A549 (cell line): Measurements from ENCODE around the gene GPR137B. TPM values are rescaled to one million over a fixed set of nuclear protein-coding genes. Genes with fewer than 3 reads are reported as not detected.

Experiments
- ATAC-seq, 2 experiments: fragments of 200-7000 bp in 1 of 2; fragments of >200 bp in 1 of 2; cut with Nextera tagmentation in 1 of 2; cut with Tn5 transposase in 1 of 2; 3 replicates each; pipeline versions ENCODE4 v1.8.0 to v1.9.1; 2018 to 2020; ENCODE audit warnings: mild to moderate bottlenecking in 1 of 2, moderate library complexity in 1 of 2
- CTCF ChIA-PET: fragments of 300-600 bp; sonication (Branson Sonifier 250); formaldehyde crosslinking; extraction: SDS; loops from one replicate; lab custom pipeline; 2021; ENCODE audit warnings: antibody characterized with exemption, inconsistent platforms; lab: Yijun Ruan, JAX
- POLR2A ChIA-PET: fragments of 350-600 bp; formaldehyde crosslinking; extraction: SDS; loops from one replicate; lab custom pipeline; 2021; ENCODE audit warnings: antibody characterized with exemption, inconsistent platforms; lab: Yijun Ruan, JAX
- DNase-seq, 2 experiments: peaks; one replicate each; pipeline versions ENCODE4 v3.0.0 to v3.0.0-alpha.2; 2011 to 2016; ENCODE audit warnings: low read depth in 1 of 2, low spot score in 1 of 2
- FAIRE-seq: peaks from 2 replicates; lab custom pipeline; 2011; peaks lifted over from hg19 to GRCh38; lab: Jason Lieb, UNC
- H3K27ac ChIP-seq, 2 experiments: fragments of >200 bp; sonication (Bioruptor Twin); formaldehyde crosslinking; 3 replicates each; pipeline ENCODE4 v1.5.1; 2016 to 2017
- H3K4me1 ChIP-seq: fragments of >200 bp; sonication (Bioruptor Twin); formaldehyde crosslinking; 3 replicates; pipeline ENCODE4 v1.6.1; 2016
- H3K4me2 ChIP-seq: fragments of >200 bp; sonication (Bioruptor Twin); formaldehyde crosslinking; 3 replicates; pipeline ENCODE4 v1.6.1; 2016
- H3K4me3 ChIP-seq: fragments of >200 bp; sonication (Bioruptor Twin); formaldehyde crosslinking; 3 replicates; pipeline ENCODE4 v1.5.1; 2016
- H3K9me3 ChIP-seq: fragments of >200 bp; sonication (Bioruptor Twin); formaldehyde crosslinking; 3 replicates; pipeline ENCODE4 v1.6.1; 2016
- BCL3 ChIP-seq: fragments of >200 bp; sonication (Bioruptor Twin); formaldehyde crosslinking; IDR thresholded peaks from 3 replicates; pipeline ENCODE4 v1.6.1; 2016
- BHLHE40 ChIP-seq: IDR thresholded peaks from 2 replicates; pipeline ENCODE4 v1.6.1; 2012; ENCODE audit warnings: low read depth, low read length, inconsistent platforms
- CHD2 ChIP-seq: fragments of 150-350 bp; IDR thresholded peaks from 2 replicates; pipeline ENCODE4 v1.6.1; 2014; ENCODE audit warnings: low read length; ENCODE audit not compliant: partially characterized antibody
- CHD4 ChIP-seq: fragments of 200-600 bp; sonication (generic); IDR thresholded peaks from 2 replicates; pipeline ENCODE4 v1.6.1; 2016; ENCODE audit warnings: antibody characterized with exemption, mild to moderate bottlenecking, borderline replicate concordance
- EHF ChIP-seq: fragments of 250-450 bp; sonication (Bioruptor Pico); IDR thresholded peaks from 2 replicates; pipeline ENCODE4 v1.5.0; 2020; ENCODE audit warnings: mild to moderate bottlenecking
- ELK1 ChIP-seq: fragments of 150-350 bp; IDR thresholded peaks from 2 replicates; pipeline ENCODE4 v1.6.1; 2014; ENCODE audit warnings: low read depth, mild to moderate bottlenecking, low read length
- ESRRA ChIP-seq: fragments of 150-350 bp; IDR thresholded peaks from 2 replicates; pipeline ENCODE4 v1.6.1; 2014; ENCODE audit warnings: mild to moderate bottlenecking, low read length, borderline replicate concordance
- FOSB ChIP-seq: fragments of 250-450 bp; sonication (Bioruptor Pico); IDR thresholded peaks from 2 replicates; pipeline ENCODE4 v1.5.0; 2020; ENCODE audit warnings: mild to moderate bottlenecking, moderate library complexity
- HEYL ChIP-seq: fragments of 250-450 bp; sonication (Bioruptor Pico); IDR thresholded peaks from 2 replicates; pipeline ENCODE4 v1.8.0; 2021; ENCODE audit warnings: mild to moderate bottlenecking, moderate library complexity
- JUNB ChIP-seq: fragments of >200 bp; sonication (Bioruptor Twin); formaldehyde crosslinking; IDR thresholded peaks from 2 replicates; pipeline ENCODE4 v1.6.1; 2016
- POLR2AphosphoS2 ChIP-seq: conservative IDR thresholded peaks from 2 replicates; pipeline ENCODE4 v1.6.1; 2012; ENCODE audit warnings: low read length, improper control_type of control experiment, inconsistent platforms
- RAD21 ChIP-seq, 2 experiments: fragments of >200 bp in 1 of 2; sonication (Bioruptor Twin) in 1 of 2; formaldehyde crosslinking in 1 of 2; IDR thresholded peaks in 1 of 2; conservative IDR thresholded peaks in 1 of 2; 2 replicates in 1 of 2; 3 replicates in 1 of 2; pipeline ENCODE4 v1.6.1; 2012 to 2018; ENCODE audit warnings: inconsistent platforms in 1 of 2
- RARB ChIP-seq: fragments of 250-450 bp; sonication (Bioruptor Pico); IDR thresholded peaks from 2 replicates; pipeline ENCODE4 v1.8.0; 2021; ENCODE audit warnings: mild to moderate bottlenecking, moderate library complexity
- RFX5 ChIP-seq: fragments of 450-650 bp; IDR thresholded peaks from 2 replicates; pipeline ENCODE4 v1.7.1; 2014; ENCODE audit warnings: antibody characterized with exemption, mild to moderate bottlenecking, moderate library complexity
- SMC3 ChIP-seq: fragments of >200 bp; sonication (Bioruptor Twin); formaldehyde crosslinking; IDR thresholded peaks from 3 replicates; pipeline ENCODE4 v1.6.1; 2018; ENCODE audit warnings: inconsistent platforms
- SREBF2 ChIP-seq: fragments of 450-650 bp; IDR thresholded peaks from 2 replicates; pipeline ENCODE4 v1.6.1; 2014; ENCODE audit warnings: mild to moderate bottlenecking, moderate library complexity
- TP53 ChIP-seq: fragments of 250-450 bp; sonication (Bioruptor Pico); IDR thresholded peaks from 2 replicates; pipeline ENCODE4 v1.5.0; 2021; ENCODE audit warnings: mild to moderate bottlenecking, moderate library complexity
- ZFP36 ChIP-seq: fragments of 450-650 bp; IDR thresholded peaks from 2 replicates; pipeline ENCODE4 v1.6.1; 2014; ENCODE audit warnings: borderline replicate concordance; ENCODE audit not compliant: partially characterized antibody
- WGBS: methylation state at CpG from one replicate; pipeline ENCODE4 v1.1.6; 2017; ENCODE audit errors: missing lambda C conversion rate; 5-methylcytosine and 5-hydroxymethylcytosine counted together
- polyA plus RNA-seq, 4 experiments: library from polyadenylated mRNA; depleted of rRNA in 3 of 4; stranded (reverse); fragments of >200 nt; fragmentation: RNase III in 1 of 4; extraction: RNeasy Plus Mini Kit Qiagen cat#74134 plus additional on column Dnase treatment in 1 of 4; gene quantifications; 2 replicates in 3 of 4; 3 replicates in 1 of 4; pipeline ENCODE4 v1.2.3, GENCODE V29; 2011 to 2017
- TF ChIP-seq, protein P1 (sequence below): fragments of >200 bp; sonication (Bioruptor Twin); formaldehyde crosslinking; IDR thresholded peaks from 3 replicates; pipeline ENCODE4 v1.5.1; 2016
- TF ChIP-seq, protein P2 (sequence below): IDR thresholded peaks from 2 replicates; pipeline ENCODE4 v1.6.1; 2012; ENCODE audit warnings: low read depth, borderline replicate concordance

The GPR137B gene
- polyA plus RNA-seq, 2 of the 4 experiments (the other 2 are of a cell fraction), result 5.8 to 9.2 TPM

DNA sequence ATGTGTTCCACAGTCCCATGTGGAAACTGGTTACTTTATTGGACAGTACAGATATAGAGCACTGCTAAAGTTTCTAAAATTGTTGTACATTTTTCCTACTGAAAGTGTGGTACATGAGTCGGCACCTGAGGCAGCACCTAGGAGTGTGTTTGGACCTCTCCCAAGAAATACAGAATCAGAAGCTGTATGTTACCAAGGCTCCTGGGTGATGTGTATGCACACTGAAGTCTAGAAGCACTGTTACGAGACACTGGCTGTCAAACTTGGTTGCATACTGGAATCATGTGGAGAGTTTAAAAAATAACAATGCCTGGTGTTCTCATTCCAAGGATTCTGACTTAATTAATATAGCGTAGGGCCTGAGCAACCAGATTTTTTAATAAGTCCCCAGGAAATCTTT is 92.8 kb downstream of the GPR137B start (continued):
- no peak for TF ChIP-seq BHLHE40
- no peak for TF ChIP-seq CHD2
- no peak for TF ChIP-seq CHD4
- TF ChIP-seq FOSB (CRISPR knock-in tag), result no peak
- no peak for TF ChIP-seq BCL3
- no peak for TF ChIP-seq ELK1
- no peak for TF ChIP-seq JUNB
- no peak for TF ChIP-seq RFX5

GRCh38 chr1:236239092-236239585 is 96.8 kb downstream of the GPR137B start:
- H3K4me1 ChIP-seq, result no peaks in the 10 kb centered on the region
- H3K9me3 ChIP-seq, result no peaks in the 10 kb centered on the region
- TF ChIP-seq SREBF2, result no peak
- TF ChIP-seq POLR2AphosphoS2, result no peak
- TF ChIP-seq EHF (CRISPR knock-in tag), result no peak
- TF ChIP-seq, protein P1, sequence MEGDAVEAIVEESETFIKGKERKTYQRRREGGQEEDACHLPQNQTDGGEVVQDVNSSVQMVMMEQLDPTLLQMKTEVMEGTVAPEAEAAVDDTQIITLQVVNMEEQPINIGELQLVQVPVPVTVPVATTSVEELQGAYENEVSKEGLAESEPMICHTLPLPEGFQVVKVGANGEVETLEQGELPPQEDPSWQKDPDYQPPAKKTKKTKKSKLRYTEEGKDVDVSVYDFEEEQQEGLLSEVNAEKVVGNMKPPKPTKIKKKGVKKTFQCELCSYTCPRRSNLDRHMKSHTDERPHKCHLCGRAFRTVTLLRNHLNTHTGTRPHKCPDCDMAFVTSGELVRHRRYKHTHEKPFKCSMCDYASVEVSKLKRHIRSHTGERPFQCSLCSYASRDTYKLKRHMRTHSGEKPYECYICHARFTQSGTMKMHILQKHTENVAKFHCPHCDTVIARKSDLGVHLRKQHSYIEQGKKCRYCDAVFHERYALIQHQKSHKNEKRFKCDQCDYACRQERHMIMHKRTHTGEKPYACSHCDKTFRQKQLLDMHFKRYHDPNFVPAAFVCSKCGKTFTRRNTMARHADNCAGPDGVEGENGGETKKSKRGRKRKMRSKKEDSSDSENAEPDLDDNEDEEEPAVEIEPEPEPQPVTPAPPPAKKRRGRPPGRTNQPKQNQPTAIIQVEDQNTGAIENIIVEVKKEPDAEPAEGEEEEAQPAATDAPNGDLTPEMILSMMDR, result no peak
- TF ChIP-seq ZFP36, result no peak
- no peak for TF ChIP-seq RARB (CRISPR knock-in tag)
- no peak for FAIRE-seq
- CTCF ChIA-PET, result interaction anchor here (0.6 to 1.6 kb wide), 4 partner anchors 16 to 57 kb away, joined by 3 to 5 read pairs (median 4); no protein-coding TSS in a partner anchor
- H3K27ac ChIP-seq, result no peak overlapping the region
- WGBS, result 81% methylated on average over 1 of the region's 1 CpG
- no peak overlapping the region for H3K4me3 ChIP-seq
- no peak for ATAC-seq
- no peak overlapping the region for H3K4me2 ChIP-seq
- POLR2A ChIA-PET, result no interaction called here
- DNase-seq, result no peak

DNA sequence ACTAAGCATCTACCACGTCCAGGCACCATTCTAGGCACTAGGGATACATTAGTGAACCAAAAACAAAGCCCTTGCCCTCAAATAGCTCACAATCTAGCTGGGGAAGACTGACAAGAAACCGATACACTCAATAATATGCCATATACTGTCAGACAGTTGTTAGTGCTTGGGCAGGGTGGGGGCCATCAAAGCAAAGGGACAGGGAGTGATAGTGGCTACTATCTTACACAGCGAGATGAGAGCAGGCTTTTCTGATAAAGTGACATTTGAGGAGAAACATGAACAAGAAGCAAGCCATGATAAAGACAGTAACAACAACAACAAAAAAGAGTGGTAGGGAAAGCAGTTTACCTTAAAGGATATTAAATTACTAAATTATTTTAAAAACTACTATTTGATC is 98.3 kb downstream of the GPR137B start:
- FAIRE-seq, result no peak
- TF ChIP-seq RAD21 (conservative IDR thresholded peaks at IDR 0.05 in 1 of 2, IDR thresholded peaks at IDR 0.05 in 1 of 2) (no peak), SMC3 (no peak), CHD4 (no peak), ESRRA (no peak), TP53 (no peak), HEYL (CRISPR knock-in tag) (no peak)
- TF ChIP-seq, protein P2, sequence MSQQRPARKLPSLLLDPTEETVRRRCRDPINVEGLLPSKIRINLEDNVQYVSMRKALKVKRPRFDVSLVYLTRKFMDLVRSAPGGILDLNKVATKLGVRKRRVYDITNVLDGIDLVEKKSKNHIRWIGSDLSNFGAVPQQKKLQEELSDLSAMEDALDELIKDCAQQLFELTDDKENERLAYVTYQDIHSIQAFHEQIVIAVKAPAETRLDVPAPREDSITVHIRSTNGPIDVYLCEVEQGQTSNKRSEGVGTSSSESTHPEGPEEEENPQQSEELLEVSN, result no peak
- no peak overlapping the region for H3K4me3 ChIP-seq
- H3K4me2 ChIP-seq, result no peak overlapping the region
- CTCF ChIA-PET, result no interaction called here
- H3K4me1 ChIP-seq, result no peaks in the 10 kb centered on the region
- 76% methylated on average over 3 of the region's 3 CpGs for WGBS
- no peaks in the 10 kb centered on the region for H3K9me3 ChIP-seq
- no peak for DNase-seq
- no peak overlapping the region for H3K27ac ChIP-seq
- no peak for ATAC-seq
- POLR2A ChIA-PET, result no interaction called here
